Astrocyte (in vitro differentiated cells and primary cell): ENCODE results near the gene MYH2. TPM values are rescaled to one million over a fixed set of nuclear protein-coding genes. Genes with fewer than 3 reads are reported as not detected.
"Not testable (repeated sequence)": the region's sequence is repeated elsewhere in the genome, so short reads cannot be mapped to it uniquely, and the experiment has no call there.

ENCODE experiments used
- DNase-seq: peaks from one replicate; pipeline ENCODE4 v3.0.0-alpha.2; 2010; ENCODE audit warnings: low read depth
- FAIRE-seq: peaks from 2 replicates; lab custom pipeline; 2011; peaks lifted over from hg19 to GRCh38; lab: Jason Lieb, UNC
- H2AFZ ChIP-seq: 2 replicates; pipeline ENCODE4 v1.6.0; 2012; ENCODE audit warnings: low read depth, low read length, inconsistent platforms
- H3K27ac ChIP-seq: 2 replicates; pipeline ENCODE4 v1.5.1; 2011; ENCODE audit warnings: low read depth, low read length, inconsistent platforms
- H3K27me3 ChIP-seq: 2 replicates; pipeline ENCODE4 v1.6.0; 2011; ENCODE audit warnings: low read length, inconsistent platforms; ENCODE audit not compliant: insufficient read depth
- H3K36me3 ChIP-seq: 2 replicates; pipeline ENCODE4 v1.5.1; 2011; ENCODE audit warnings: low read length, inconsistent platforms; ENCODE audit not compliant: insufficient read depth
- H3K4me1 ChIP-seq: 2 replicates; pipeline ENCODE4 v1.5.1; 2011; ENCODE audit warnings: low read length, inconsistent platforms; ENCODE audit not compliant: insufficient read depth
- H3K4me2 ChIP-seq: 2 replicates; pipeline ENCODE4 v1.6.0; 2012; ENCODE audit warnings: low read length, inconsistent platforms
- H3K4me3 ChIP-seq: 2 replicates; pipeline ENCODE4 v1.5.1; 2011; ENCODE audit warnings: low read depth, mild to moderate bottlenecking, low read length, inconsistent platforms; ENCODE audit not compliant: insufficient read depth
- H3K79me2 ChIP-seq: 2 replicates; pipeline ENCODE4 v1.6.0; 2012; ENCODE audit warnings: mild to moderate bottlenecking, low read length, inconsistent platforms; ENCODE audit not compliant: insufficient read depth
- H3K9ac ChIP-seq: 2 replicates; pipeline ENCODE4 v1.6.0; 2012; ENCODE audit warnings: mild to moderate bottlenecking, low read length, inconsistent platforms
- H3K9me3 ChIP-seq: 2 replicates; pipeline ENCODE4 v1.5.1; 2012; ENCODE audit warnings: low read depth, mild to moderate bottlenecking, low read length, inconsistent platforms; ENCODE audit not compliant: insufficient read depth
- H4K20me1 ChIP-seq: 2 replicates; pipeline ENCODE4 v1.6.0; 2012; ENCODE audit warnings: low read length, inconsistent platforms; ENCODE audit not compliant: insufficient read depth
- H3K27ac Mint-ChIP-seq: one replicate; pipeline ENCODE4 v1.8.0; 2021; ENCODE audit warnings: mild to moderate bottlenecking, mixed read lengths; ENCODE audit not compliant: unreplicated experiment
- H3K27me3 Mint-ChIP-seq: one replicate; pipeline ENCODE4 v1.8.0; 2021; ENCODE audit warnings: low read depth, mixed read lengths; ENCODE audit not compliant: unreplicated experiment
- H3K36me3 Mint-ChIP-seq: one replicate; pipeline ENCODE4 v1.8.0; 2021; ENCODE audit warnings: low read depth, mixed read lengths; ENCODE audit not compliant: unreplicated experiment
- H3K4me1 Mint-ChIP-seq: one replicate; pipeline ENCODE4 v1.8.0; 2021; ENCODE audit warnings: low read depth, mixed read lengths; ENCODE audit not compliant: unreplicated experiment
- H3K4me3 Mint-ChIP-seq: one replicate; pipeline ENCODE4 v1.8.0; 2021; ENCODE audit warnings: mild to moderate bottlenecking, moderate library complexity, mixed read lengths; ENCODE audit not compliant: unreplicated experiment
- H3K9me3 Mint-ChIP-seq: one replicate; pipeline ENCODE4 v1.8.0; 2021; ENCODE audit warnings: mild to moderate bottlenecking, mixed read lengths; ENCODE audit not compliant: unreplicated experiment
- CTCF ChIP-seq: IDR thresholded peaks from 2 replicates; pipeline ENCODE4 v1.5.1; 2011; ENCODE audit warnings: low read depth, mild to moderate bottlenecking, inconsistent platforms, low read length, moderate library complexity; ENCODE audit not compliant: insufficient read depth
- EZH2 ChIP-seq: IDR thresholded peaks from 2 replicates; pipeline ENCODE4 v1.6.1; 2012; ENCODE audit warnings: mild to moderate bottlenecking, low read length, inconsistent platforms; ENCODE audit not compliant: insufficient read depth
- total RNA-seq: library from RNA; stranded (reverse); gene quantifications from 2 replicates; pipeline ENCODE4 v1.2.1, GENCODE V29; 2021

Gene MYH2
- total RNA-seq, 1 donor from 2014 or later = 0.02 TPM

DNA sequence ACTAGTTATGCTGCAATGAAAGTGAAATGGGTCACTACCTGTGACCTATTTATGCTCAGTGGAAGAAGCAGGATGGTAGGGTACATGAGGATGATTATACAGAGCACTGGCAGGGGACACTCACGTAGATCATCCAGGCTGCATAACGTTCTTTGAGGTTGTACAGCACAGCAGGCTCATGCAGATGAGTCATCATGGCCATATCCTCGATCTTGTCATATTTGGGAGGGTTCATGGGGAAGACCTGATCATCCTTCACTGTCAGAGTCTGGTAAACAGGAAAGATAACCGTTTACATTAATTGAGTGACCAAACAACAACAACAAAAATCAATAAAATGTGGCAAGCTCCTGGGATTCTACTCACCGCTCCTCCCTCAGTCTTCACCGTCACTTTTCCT lies 2.1 kb downstream of the MYH2 start:
- Histone ChIP-seq H2AFZ (no peak overlapping the region), H3K27ac (no peak overlapping the region), H3K9ac (no peak overlapping the region), H3K9me3 (no peaks in the 10 kb centered on the region), H3K4me1 (no peaks in the 10 kb centered on the region), H3K36me3 (no peaks in the 10 kb centered on the region), H3K4me3 (no peak overlapping the region), H3K79me2 (no peaks in the 10 kb centered on the region), H4K20me1 (no peaks in the 10 kb centered on the region), H3K27me3 (no peaks in the 10 kb centered on the region), H3K4me2 (no peak overlapping the region)
- FAIRE-seq = no peak
- Mint-ChIP-seq H3K27me3 (peaks cover 3% of the 10 kb centered on the region), H3K4me1 (no peaks in the 10 kb centered on the region), H3K4me3 (no peak overlapping the region), H3K9me3 (no peaks in the 10 kb centered on the region), H3K27ac (no peak overlapping the region), H3K36me3 (no peaks in the 10 kb centered on the region)
- no peak for TF ChIP-seq CTCF
- TF ChIP-seq EZH2 = no peak
- no peak for DNase-seq

DNA sequence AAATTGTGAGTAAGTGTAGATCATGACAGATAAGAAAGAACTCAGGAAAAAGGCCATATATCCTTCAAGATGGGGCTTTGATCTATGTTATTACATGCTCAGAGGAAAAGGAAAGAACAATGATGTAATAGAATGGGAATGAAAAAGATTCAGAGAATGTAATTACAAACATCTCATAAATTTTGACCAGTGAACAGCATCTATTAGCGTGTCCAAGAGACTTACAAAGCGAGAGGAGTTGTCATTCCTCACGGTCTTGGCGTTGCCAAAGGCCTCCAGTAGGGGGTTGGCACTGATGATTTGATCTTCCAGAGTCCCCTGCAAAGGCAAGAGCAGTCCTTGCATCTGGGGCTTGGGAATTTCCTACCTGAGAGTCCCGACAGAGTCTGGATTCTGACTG lies 6.0 kb downstream of the MYH2 start:
- not testable (repeated sequence) for H3K36me3 Mint-ChIP-seq, DNase-seq, H3K4me2 ChIP-seq, H3K79me2 ChIP-seq, H4K20me1 ChIP-seq, H3K9me3 ChIP-seq, H3K9ac ChIP-seq, H3K36me3 ChIP-seq, H3K4me3 ChIP-seq, H3K4me1 Mint-ChIP-seq, H3K27me3 Mint-ChIP-seq, H3K27ac ChIP-seq, H3K27me3 ChIP-seq, H3K4me1 ChIP-seq, H3K27ac Mint-ChIP-seq, H3K4me3 Mint-ChIP-seq, H2AFZ ChIP-seq
- peak; percentile 13 for FAIRE-seq
- peaks cover 11% of the 10 kb centered on the region for H3K9me3 Mint-ChIP-seq

- H3K27ac ChIP-seq, H3K27ac Mint-ChIP-seq, H3K4me3 Mint-ChIP-seq, DNase-seq, H3K79me2 ChIP-seq, H3K4me1 Mint-ChIP-seq, FAIRE-seq, H3K4me1 ChIP-seq, H4K20me1 ChIP-seq, H3K36me3 Mint-ChIP-seq, H3K27me3 ChIP-seq, H3K9ac ChIP-seq, H3K4me2 ChIP-seq, H3K36me3 ChIP-seq, H3K9me3 ChIP-seq, H3K4me3 ChIP-seq, H2AFZ ChIP-seq, H3K27me3 Mint-ChIP-seq: not testable (repeated sequence)
- peaks cover 11% of the 10 kb centered on the region for H3K9me3 Mint-ChIP-seq
These were observed 8.3 kb downstream of the MYH2 start for GRCh38 chr17:10541179-10541578.

- DNase-seq (no peak), FAIRE-seq (no peak)
- H3K36me3 ChIP-seq = no peaks in the 10 kb centered on the region
- no peaks in the 10 kb centered on the region for H3K79me2 ChIP-seq
- no peaks in the 10 kb centered on the region for H3K4me1 ChIP-seq
- no peaks in the 10 kb centered on the region for H3K27me3 ChIP-seq
- no peak overlapping the region for H3K27ac ChIP-seq
- no peaks in the 10 kb centered on the region for H3K27me3 Mint-ChIP-seq
- no peak overlapping the region for H3K4me2 ChIP-seq
- H4K20me1 ChIP-seq = no peaks in the 10 kb centered on the region
- H3K9me3 ChIP-seq = peaks cover 6% of the 10 kb centered on the region
- H2AFZ ChIP-seq = no peak overlapping the region
- TF ChIP-seq EZH2 (no peak), CTCF (no peak)
- no peaks in the 10 kb centered on the region for H3K36me3 Mint-ChIP-seq
- H3K9ac ChIP-seq = no peak overlapping the region
- no peaks in the 10 kb centered on the region for H3K9me3 Mint-ChIP-seq
- no peak overlapping the region for H3K27ac Mint-ChIP-seq
- H3K4me1 Mint-ChIP-seq = no peaks in the 10 kb centered on the region
- no peak overlapping the region for H3K4me3 ChIP-seq
- no peak overlapping the region for H3K4me3 Mint-ChIP-seq
These were observed 17.4 kb downstream of the MYH2 start for GRCh38 chr17:10532026-10532425.
